ENCODE measurements around the gene STAP1.

The STAP1 gene

DNA sequence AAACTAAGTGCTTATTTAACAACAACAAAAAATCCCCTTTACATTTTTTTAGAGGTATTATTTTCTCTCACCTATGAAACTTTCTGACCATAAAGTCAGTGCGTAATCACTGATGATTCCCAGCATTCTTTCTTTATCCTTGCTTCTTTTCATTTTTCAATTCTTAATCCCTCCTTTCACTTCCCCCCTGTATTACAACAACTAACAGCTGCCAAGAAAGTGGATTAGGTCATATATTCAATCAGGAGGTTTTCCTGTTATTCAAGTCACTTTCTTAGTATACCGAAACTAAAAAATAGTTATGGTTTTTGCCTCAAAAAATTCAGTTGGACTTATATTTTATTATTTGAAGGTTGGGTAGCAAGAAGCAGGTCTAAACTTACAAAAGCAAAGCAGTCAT lies 2.1 kb upstream of the STAP1 start:
- DNase-seq = no peak

DNA sequence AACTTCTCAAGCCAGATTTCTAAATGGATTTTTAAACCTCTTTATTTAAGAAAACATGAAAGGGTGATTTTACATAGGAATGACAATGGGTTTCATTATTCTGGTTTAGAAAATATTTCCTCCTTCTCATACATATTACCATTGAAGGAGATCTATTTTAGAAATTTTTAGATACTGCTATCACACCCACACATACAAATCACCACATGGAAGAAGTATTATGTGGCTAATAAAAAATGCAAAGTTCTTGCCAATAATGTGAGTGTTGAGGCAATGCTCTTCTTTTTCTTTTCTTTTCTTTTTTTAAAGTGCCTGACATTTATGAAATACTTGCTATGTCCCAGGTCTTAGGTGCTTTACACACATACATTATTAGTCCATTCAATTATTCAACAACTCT lies 6.8 kb downstream of the STAP1 start:
- DNase-seq = no peak

DNA sequence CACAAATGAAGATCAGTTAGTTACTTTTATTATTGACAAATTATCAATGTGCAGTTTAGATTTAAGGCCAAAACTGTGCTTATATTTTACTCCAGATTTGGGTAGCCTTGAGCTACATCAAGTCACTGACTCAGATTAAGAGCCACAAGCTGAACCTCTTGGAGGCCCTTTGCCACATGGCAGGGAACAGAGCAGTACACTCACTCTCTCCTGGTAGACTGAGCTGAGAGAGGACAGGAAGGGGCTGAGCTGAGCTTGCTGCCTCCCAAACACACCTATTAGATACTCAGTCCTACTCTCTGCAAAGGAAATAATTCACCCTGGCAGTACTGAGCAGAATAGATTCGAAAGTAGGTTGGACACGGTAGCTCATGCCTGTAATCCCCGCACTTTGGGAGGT lies 7.8 kb downstream of the STAP1 start:
- DNase-seq = no peak

DNA sequence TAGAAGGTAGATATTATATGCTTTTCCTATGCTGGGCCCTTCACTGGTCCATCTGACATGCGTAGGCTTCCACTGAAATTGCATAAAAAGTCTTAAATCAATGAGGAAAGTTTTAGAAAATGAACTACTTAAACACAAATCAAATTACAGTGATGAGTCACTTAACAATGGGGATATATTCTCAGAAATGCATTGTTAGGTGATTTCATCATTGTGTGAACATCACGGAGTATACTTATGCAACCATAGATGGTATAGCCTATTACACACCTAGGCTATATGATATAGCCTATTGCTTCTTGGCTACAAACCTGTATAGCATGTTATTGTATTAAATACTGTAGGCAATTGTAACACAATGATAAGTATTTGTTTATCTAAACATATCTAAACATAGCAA lies 10.3 kb downstream of the STAP1 start:
- no peak for DNase-seq

- DNase-seq = no peak
Observed at GRCh38 chr4:67570537-67570936, 12.0 kb downstream of the STAP1 start.

DNA sequence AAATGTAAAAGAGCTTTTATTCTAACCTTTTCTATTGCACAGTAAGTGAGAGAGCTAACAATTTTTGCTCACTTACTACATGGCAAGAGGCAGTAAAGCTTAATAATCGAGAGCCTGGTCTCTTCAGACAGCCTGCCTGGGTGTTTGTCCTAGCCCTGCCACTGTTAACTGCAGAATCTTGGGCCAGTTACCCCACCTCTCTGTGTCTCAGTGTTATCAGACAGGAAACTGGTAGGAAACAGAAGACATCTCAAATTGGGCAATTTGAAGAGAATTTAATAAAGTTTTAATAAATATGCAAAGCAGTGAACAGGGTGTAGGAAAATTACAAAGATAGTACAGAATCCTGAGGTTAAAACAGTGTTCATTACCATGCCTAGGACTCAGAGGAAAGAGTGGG lies 13.4 kb downstream of the STAP1 start:
- no peak for DNase-seq

GRCh38 chr4:67573193-67573592 lies 14.7 kb downstream of the STAP1 start:
- DNase-seq = no peak

DNA sequence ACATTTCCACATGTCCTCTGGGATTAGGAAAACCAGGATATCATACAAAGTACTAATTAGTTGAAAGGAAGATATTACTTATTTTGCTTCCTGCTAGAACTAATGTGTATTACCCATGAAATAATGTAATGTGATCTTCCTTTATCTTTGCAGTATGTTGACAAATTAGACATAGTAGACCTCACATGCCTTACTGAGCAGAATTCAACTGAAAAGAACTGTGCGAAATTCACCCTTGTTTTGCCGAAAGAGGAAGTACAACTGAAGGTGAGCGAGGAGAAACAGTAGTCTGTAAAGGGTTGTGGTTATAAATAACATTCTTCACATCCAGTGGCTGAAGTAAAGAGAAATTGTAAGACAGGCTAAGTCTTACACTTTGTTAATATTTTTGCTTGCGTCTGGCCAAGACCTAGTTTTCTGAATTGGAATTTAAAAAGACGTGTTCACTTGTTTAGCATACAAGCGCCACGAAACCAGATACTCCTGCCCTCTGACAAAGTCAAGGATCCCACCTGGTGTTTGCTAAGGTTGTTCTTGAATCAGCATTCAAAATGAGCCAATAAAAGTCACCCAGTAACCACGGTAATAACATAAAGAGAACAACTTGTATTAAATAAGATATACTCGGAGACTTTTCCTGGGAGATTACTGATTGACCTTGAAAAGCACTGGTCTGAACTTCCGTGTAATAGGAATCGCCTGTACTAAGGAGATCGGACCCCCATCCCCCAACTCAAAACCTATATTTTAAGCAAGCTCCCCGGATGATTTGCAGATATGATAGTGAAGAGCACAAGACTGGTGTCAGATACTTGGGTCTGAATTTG lies 16.9 kb downstream of the STAP1 start:
- DNase-seq = peak; percentile 42

DNA sequence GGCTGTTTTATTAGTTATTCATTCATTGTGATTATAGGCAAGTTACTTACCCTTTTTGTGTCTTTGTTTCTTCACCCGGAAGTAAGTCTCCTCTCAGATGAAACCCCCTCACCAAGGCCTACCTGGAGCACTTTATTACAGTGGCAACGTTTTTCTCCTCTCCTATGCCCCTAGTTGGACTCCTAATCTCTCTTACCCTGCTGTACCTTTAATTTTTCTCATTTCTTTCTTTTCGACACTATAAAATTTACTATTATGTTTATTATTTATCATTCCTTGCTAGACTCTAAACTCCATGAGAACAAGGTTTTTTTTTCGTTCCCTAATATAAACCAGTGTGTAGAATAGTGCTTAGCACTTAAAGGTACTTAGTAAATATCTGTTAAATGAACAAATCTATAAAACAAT lies 17.5 kb downstream of the STAP1 start:
- DNase-seq = no peak

GRCh38 chr4:67576538-67576937 lies 18.0 kb downstream of the STAP1 start:
- no peak for DNase-seq

DNA sequence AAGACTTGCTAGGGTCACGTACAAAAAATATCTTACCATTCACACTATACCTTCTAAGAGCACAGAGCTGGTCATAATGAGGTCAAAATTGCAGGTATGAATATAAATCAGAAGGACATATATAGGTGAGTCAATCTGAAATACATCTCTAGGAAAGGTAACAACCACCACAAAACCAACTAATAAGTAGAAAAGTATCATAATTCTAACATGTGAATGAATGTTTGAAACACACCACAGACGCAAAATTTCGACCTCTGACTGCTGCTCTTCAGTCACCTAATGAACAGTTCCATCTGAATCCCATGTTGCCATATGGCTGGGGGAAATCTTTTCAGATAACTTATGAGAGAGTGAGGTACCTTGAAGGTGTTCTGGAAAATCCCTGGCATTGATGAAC lies 22.1 kb downstream of the STAP1 start:
- DNase-seq = no peak

DNA sequence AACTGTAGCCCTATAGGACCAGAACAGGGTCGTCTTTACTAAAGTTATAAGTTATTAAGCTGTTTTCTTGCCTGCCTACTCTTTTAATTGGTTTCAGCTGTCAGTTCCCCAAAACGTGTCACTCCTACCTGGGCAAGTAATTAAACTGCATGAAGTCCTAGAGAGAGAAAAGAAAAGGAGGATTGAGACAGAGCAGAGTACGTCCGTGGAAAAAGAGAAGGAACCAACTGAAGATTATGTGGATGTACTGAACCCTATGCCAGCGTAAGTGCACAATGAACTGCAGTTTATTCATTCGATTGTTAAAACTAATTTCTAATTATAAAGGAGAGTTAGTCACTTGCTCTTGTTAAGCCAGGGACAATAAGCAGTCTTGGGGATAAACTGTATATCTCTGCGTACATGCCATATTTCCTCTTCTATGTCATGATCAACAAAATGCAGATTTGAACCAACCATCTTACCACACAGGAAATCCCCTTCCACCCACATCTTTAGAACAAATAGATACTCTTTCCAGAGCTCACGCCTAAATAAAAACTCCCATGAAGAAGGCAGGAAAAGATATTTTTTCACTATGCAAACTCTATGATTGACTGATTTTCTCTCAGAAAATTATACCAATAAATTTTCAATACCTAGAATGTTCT lies 22.8 kb downstream of the STAP1 start:
- DNase-seq = no peak

DNA sequence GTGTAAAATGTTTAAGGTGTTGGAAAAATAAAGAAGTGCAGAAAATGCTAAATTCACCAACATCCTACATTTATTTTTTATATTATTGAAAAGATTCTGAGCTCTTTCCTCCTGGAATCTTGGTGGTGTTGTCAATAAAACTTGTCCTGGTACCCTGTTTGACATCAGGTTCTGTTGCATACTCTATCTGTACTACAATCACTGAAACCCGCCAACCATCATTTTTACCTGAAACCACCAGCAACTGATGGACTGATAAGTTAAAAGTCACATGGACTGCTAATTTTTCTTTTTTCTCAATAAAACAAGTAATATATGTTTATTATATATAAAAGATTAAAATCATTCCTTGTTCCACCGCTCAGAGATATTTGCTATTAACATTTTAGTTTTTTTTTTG lies 23.4 kb downstream of the STAP1 start:
- no peak for DNase-seq

DNA sequence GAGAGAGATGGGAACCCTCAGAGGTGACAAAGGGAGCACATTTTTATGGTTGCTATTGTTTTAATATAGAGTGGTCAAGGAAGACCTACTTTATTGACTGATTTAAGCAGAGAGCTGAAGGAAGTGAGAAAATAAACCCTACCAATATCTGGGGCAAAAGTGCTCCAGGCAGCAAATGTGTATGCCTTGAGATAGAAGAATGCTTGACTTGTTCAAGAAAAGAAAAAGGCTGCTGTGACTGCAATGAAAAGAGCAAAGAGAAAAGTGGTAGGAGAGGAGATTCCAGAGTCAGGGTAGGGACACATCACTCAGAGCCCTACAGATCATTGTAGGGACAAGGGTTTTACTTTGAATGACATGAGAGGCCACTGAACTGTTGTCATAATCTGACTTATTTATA lies 26.0 kb downstream of the STAP1 start:
- DNase-seq = no peak

DNA sequence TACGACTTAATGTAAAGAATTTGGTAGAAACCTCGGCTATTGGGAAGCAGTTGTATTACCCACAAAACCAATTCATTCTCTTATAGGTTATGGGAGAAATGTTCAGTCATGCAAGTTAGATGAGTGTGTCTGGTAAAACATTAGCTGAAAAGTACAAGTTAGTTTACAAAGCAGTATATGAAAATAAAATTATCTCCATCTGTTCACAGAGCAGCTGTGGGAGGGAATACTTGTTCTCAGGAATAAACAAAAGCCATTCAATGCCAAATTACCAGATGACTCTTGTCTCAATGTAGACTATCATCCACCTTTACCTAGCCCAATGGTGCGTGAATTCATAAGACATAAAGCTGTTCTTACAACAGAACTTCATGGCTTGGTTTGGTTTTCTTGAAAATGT lies 28.6 kb downstream of the STAP1 start:
- DNase-seq = peak; percentile 0

DNA sequence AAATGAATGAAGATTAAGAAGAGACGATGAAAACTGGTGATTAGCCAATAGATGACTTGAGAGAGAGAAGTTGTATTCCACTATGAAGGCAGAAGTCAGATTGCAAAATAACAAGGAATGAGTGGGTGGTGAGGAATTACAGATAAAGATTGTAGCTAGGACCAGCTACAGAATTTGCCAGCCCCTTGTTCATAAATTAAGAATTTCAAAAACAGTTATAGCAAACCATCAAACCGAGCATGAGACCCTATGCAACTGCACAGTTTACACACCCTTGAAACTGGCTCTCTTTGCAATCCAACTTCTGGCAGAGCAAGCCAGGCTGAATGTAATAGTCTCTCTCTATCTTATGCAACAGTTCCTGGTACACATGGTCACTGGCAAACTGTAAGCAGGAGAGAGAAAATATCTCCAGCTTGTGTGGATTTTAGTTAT lies 35.2 kb downstream of the STAP1 start:
- DNase-seq = no peak

DNA sequence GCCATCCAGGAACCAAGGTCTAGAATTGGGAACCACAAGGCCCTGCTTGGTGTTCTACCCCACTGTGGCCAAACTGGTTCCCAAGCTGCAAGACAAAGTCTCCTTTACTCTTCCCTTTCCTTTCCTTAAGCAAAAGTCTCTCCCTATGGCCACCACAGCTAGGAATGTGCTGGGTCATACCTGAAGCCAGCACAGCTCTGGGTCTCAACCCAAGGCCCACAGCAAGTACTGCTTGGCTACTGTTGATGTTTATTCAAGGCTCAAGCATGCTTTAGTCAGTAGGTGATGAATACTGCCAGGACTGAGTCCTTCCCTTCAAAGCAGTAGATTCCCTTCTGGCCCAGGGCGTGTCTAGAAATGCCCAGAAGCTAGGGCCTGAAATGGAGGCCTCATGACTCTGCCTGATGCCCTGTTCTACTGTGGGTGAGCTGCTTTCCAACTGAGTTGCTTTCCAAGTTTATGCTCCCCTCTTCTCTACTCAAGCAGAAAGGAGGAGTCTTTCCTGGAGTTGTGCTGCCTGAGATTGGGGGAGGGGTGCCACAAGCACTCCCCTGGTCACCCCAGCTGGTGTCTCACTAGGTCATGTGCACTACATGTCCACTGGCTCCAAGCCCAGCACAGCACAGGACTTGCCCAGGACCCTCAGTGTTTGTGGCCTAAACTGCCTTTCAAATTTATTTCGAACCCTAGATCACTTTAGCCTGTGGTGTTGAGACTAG lies 44.9 kb downstream of the STAP1 start:
- DNase-seq = no peak

DNA sequence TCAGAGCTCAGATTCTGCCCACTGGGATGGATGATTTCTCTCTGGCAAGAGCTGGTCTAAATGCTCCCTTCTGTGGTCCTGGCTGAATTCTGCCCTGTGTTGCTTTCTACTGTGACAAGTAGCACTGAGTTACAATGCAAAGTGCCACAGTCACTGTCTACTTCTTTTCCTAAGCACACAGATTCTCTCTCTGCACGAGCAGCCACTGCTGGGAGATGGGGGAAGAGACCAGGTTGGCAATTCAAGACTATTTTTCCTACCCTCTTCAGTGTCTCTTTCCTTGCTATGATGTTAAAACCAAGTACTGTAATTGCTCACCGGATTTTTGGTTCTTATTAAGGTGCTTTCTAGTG lies 45.5 kb downstream of the STAP1 start:
- DNase-seq = no peak

- DNase-seq = no peak
Observed at GRCh38 chr4:67604749-67605148, 46.2 kb downstream of the STAP1 start.

DNA sequence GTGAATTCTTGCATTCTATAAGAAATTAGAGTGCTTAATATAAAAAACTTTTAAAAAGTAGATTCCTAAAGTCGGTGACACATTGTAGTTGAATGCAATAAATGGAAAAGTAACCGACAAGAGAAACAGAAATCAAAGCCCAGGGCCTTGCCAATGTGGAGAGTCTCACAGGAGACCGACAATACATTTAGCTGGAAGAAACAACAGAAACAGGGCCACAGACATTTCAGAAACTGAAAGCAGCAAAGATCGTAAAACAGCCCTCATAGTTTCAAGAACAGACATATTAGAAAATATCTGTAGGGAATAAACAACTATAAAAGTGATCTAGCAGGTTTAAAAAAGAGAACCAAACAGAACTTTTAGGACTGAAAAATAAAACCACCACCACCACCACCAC lies 49.5 kb downstream of the STAP1 start:
- no peak for DNase-seq

DNA sequence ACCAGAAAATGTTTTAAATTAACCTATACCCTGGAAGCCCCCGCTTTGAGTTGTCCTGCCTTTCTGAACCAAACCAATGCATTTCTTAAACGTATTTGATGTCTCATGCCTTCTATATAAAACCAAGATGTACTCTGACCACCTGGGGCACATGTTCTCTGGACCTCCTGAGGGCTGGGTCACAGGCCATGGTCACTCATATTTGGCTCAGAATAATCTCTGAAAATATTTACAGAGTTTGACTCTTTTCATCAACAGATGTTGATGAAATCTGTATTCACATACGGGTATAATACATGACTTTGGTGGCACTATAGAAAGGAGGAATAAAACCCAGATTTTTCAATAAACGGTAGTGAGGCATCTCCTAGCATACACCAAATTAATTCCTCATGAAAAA lies 55.7 kb downstream of the STAP1 start:
- DNase-seq = no peak

DNA sequence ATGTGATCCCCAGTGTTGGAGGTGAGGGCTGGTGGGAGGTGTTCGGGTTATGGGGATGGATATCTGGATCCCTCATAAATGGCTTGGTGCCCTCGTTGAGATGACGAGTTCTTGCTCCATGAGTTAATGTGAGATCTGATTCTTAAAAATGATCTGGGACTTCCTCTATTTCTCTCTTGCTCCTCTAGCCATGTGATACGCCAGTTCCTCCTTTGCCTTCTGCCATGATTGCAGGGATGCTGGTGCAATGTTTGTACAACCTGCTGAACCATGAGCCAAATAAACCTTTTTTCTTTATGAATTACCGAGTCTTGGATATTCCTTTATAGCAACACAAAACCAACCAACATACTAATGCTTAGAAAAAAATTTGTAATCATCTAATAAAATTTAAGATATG lies 56.6 kb downstream of the STAP1 start:
- DNase-seq = no peak

- DNase-seq = no peak
Observed at GRCh38 chr4:67616478-67616877, 58.0 kb downstream of the STAP1 start.

DNA sequence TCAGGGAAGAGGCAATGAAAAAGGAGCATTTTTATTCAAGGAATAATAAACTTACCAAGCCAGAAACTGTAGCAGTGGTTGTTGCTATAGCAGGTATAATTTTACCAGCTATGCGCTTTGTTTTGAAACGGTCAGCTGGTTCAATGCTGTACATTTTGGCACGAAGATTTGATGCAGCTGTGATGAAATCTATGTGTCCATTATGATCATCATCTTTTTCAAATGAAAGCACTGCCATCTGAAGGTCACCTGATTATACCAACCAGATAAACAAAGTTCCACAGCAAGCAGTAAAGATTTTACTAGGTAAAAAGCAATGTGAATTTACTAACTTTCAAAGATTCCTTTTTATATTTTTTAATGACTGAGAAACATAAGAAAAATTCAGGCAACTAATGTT lies 66.4 kb downstream of the STAP1 start:
- DNase-seq = no peak
